Colonic mucosa (tissue), 4 donors: Measurements from ENCODE around the gene DGAT2. TPM values are rescaled to one million over a fixed set of nuclear protein-coding genes. Genes with fewer than 3 reads are reported as not detected.

Experiments
- DNase-seq: peaks from one replicate; pipeline ENCODE4 v3.0.0-alpha.2; 2020
- H3K27ac ChIP-seq: fragments of 200-600 bp; one replicate; pipeline ENCODE4 v1.8.0; 2021
- H3K27me3 ChIP-seq: fragments of 200-600 bp; one replicate; pipeline ENCODE4 v1.8.0; 2021
- H3K36me3 ChIP-seq: fragments of 200-600 bp; one replicate; pipeline ENCODE4 v1.8.0; 2021
- H3K4me1 ChIP-seq: fragments of 200-600 bp; one replicate; pipeline ENCODE4 v1.8.0; 2021; ENCODE audit warnings: mild to moderate bottlenecking
- H3K4me3 ChIP-seq: fragments of 200-600 bp; one replicate; pipeline ENCODE4 v1.8.0; 2021
- H3K9ac ChIP-seq, 2 donors: one replicate each; pipeline ENCODE4 v1.7.0; 2013; ENCODE audit warnings: control low read depth in 2 of 2, low read depth in 2 of 2, low read length in 2 of 2
- H3K9me3 ChIP-seq: fragments of 200-600 bp; one replicate; pipeline ENCODE4 v1.8.0; 2021
- intact Hi-C: fragments of 100-400 bp; cut with DNase I; formaldehyde crosslinking; loops from one replicate; pipeline ENCODE4 v1.14.1; 2022
- total RNA-seq, 2 donors: library from RNA; stranded (reverse); fragmentation: NEBNext Ultra II Directional in 1 of 2; extraction: Animal tissue kit (Norgen Biotek cat#: 25700) in 1 of 2; gene quantifications; one replicate each; pipeline ENCODE4 v1.2.1, GENCODE V29; 2021
- TF ChIP-seq, protein P1 (sequence below): fragments of 200-600 bp; IDR thresholded peaks from one replicate; pipeline ENCODE4 v1.8.0; 2022; ENCODE audit warnings: antibody characterized with exemption, mild to moderate bottlenecking
- donor health status: healthy.
- donor health status: DM: no; HTN: no; CAD: no.
- donor health status: DM: no; HTN: no; CAD: no.

The DGAT2 gene
- total RNA-seq, 2 donors from 2014 or later: 3.0 to 5.9 TPM

DNA sequence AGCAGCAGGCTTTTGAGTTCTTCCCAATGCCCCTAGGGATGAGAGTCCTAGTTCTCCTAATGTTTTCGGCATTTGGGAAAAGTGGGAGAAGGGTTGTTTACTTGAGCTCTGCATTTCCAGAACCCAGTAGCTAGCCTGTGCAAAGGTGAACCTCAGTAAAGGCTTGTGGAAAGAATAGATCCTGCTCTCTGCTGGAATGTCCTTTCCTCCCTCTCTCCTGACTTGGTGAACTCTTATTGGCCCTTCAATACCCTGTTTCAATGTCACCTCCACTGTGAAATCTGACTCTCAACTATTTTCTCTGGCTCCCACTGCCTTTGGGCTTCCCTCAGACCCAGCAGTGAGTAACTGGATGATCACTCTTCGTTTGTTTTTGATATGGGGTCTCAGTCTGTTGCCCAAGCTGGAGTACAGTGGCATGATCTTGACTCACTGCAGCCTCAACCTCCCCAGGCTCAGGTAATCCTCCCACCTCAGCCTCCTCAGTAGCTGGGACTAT lies 44.0 kb downstream of the DGAT2 start:
- H3K9me3 ChIP-seq: no peaks in the 10 kb centered on the region
- H3K9ac ChIP-seq: no peak overlapping the region
- intact Hi-C loops: no loop called here
- no peaks in the 10 kb centered on the region for H3K36me3 ChIP-seq
- H3K27ac ChIP-seq: no peak overlapping the region
- H3K27me3 ChIP-seq: no peaks in the 10 kb centered on the region
- DNase-seq: no peak
- peaks cover 7% of the 10 kb centered on the region for H3K4me1 ChIP-seq
- TF ChIP-seq, protein P1, sequence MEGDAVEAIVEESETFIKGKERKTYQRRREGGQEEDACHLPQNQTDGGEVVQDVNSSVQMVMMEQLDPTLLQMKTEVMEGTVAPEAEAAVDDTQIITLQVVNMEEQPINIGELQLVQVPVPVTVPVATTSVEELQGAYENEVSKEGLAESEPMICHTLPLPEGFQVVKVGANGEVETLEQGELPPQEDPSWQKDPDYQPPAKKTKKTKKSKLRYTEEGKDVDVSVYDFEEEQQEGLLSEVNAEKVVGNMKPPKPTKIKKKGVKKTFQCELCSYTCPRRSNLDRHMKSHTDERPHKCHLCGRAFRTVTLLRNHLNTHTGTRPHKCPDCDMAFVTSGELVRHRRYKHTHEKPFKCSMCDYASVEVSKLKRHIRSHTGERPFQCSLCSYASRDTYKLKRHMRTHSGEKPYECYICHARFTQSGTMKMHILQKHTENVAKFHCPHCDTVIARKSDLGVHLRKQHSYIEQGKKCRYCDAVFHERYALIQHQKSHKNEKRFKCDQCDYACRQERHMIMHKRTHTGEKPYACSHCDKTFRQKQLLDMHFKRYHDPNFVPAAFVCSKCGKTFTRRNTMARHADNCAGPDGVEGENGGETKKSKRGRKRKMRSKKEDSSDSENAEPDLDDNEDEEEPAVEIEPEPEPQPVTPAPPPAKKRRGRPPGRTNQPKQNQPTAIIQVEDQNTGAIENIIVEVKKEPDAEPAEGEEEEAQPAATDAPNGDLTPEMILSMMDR: no peak
- no peak overlapping the region for H3K4me3 ChIP-seq

DNA sequence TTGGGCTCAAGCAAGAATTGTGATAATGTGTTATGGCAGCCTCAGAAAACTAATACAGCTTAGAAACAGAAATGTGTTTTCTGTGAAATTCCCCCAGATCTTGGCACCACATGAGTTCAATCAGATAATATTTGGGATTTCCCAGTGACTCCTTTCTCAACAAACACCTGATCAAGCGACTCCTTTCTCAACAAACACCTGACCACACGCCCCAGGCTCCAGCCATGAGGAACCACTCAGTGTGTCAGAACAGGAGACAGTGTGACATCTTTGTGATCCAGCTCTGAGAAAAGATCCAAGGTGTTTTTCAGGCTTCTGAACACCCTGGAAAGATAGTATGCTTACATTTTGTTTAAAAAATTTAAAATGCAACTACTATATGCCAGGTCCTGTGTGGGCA lies 44.5 kb downstream of the DGAT2 start:
- TF ChIP-seq, protein P1: no peak
- no peak overlapping the region for H3K9ac ChIP-seq
- H3K4me1 ChIP-seq: peaks cover 7% of the 10 kb centered on the region
- no peak overlapping the region for H3K27ac ChIP-seq
- intact Hi-C loops: no loop called here
- H3K27me3 ChIP-seq: no peaks in the 10 kb centered on the region
- no peak overlapping the region for H3K4me3 ChIP-seq
- H3K36me3 ChIP-seq: no peaks in the 10 kb centered on the region
- no peak for DNase-seq
- H3K9me3 ChIP-seq: no peaks in the 10 kb centered on the region

DNA sequence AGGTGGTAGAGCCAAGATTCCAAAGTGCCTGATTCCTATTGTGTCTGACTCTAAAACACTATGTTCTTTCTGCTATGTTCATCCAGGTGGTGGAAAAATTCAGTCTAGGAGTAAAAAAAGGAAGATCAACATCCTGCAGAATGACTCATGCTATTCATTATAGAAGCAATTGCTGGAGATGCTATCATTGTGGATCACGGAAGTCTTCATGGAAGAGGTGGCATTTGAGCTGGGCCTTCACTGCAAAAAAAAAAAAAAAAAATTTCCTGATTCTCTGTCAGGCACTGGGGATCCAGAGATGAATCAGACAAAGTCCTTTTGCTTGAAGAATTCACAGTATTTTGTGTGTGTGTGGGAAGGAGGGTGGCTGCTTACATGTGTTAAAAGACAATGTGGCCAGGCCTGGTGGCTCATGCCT lies 45.1 kb downstream of the DGAT2 start:
- TF ChIP-seq, protein P1: no peak
- no peak for DNase-seq
- Histone ChIP-seq H3K4me3 (no peak overlapping the region), H3K9ac (no peak overlapping the region), H3K27me3 (no peaks in the 10 kb centered on the region), H3K4me1 (peaks cover 7% of the 10 kb centered on the region), H3K36me3 (no peaks in the 10 kb centered on the region), H3K27ac (no peak overlapping the region), H3K9me3 (no peaks in the 10 kb centered on the region)
- intact Hi-C loops: no loop called here

DNA sequence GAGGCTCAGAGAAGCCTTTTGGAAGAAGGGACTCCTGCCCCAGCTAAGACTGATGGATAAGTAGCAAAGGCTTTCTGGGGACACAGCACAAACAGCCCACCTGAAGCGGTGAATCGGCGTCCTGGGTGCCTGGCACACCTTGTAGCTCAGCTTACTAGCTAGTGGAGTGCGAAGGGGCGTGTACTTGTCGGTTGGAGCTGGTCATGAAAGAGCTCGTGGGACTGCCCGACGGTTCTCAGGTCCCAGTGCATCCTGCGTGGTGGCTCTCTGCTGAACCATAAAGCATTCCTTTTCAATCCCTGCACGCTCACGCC lies 45.7 kb downstream of the DGAT2 start:
- no peaks in the 10 kb centered on the region for H3K9me3 ChIP-seq
- no peaks in the 10 kb centered on the region for H3K36me3 ChIP-seq
- no peak for DNase-seq
- H3K4me3 ChIP-seq: peak overlapping the region; percentile 84
- TF ChIP-seq, protein P1: no peak
- H3K9ac ChIP-seq: peak overlapping the region; percentile 72 to 94
- H3K27ac ChIP-seq: peak overlapping the region; percentile 83
- peaks cover 7% of the 10 kb centered on the region for H3K4me1 ChIP-seq
- intact Hi-C loops: no loop called here
- no peaks in the 10 kb centered on the region for H3K27me3 ChIP-seq

DNA sequence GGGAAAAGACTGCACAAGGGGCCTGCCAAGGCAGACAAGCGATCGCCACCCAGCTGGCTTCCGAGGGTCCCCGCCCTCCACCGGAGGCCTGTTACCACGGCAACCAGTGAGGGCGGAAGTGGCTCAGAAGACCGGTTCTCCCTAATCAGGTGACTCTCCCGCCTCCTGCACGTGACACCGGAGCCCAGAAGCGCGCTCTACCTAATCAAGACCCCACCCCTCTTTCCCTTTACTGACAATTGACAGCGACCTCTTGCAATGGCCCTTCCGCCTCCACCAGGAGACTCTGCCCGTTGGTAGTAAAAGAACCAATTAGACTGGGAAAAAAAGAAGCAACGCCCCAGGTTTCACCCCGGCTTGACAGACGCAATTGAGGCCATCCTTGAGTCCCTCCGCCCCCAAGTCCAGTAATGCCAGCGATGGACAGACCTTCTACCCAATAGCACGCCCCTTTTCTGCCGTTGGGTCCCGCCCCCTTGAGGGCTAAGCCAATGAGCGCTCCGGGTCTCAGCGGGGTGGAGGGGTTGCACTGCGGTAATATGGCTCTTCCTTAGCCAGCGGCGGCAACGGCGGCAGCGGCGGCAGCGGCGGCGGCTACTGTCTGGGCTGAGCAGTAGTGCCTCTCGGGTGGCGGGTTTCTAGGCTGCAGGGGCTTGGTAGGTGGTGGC lies 46.2 kb downstream of the DGAT2 start, which contains the start of gene UVRAG:
Gene UVRAG, plus strand, starts transcription at position 534 of the 668 bp plus-strand sequence. CDS start 198 bp downstream, outside the sequence.
- H3K9me3 ChIP-seq: no peaks in the 10 kb centered on the region
- TF ChIP-seq, protein P1: no peak
- H3K9ac ChIP-seq: peak within 1 kb of the TSS; percentile 94
- H3K36me3 ChIP-seq: no peaks in the 10 kb centered on the region
- peak within 1 kb of the TSS; percentile 83 for H3K27ac ChIP-seq
- H3K4me1 ChIP-seq: peaks cover 7% of the 10 kb centered on the region
- intact Hi-C loops: no loop called here
- DNase-seq: peak; percentile 99
- H3K4me3 ChIP-seq: peak within 1 kb of the TSS; percentile 84
- H3K27me3 ChIP-seq: no peaks in the 10 kb centered on the region
